Muscle layer of duodenum (tissue), 2 donors: ENCODE results near the gene TEX11.
"Not testable (repeated sequence)": the region's sequence is repeated elsewhere in the genome, so short reads cannot be mapped to it uniquely, and the experiment has no call there.

Experiments
- H3K27ac ChIP-seq: one replicate; pipeline ENCODE4 v1.7.0; 2013; ENCODE audit warnings: mild to moderate bottlenecking, low read length
- H3K27me3 ChIP-seq: one replicate; pipeline ENCODE4 v1.7.0; 2013; ENCODE audit warnings: low read depth, mild to moderate bottlenecking, control low read depth, low read length
- H3K36me3 ChIP-seq, 2 donors: one replicate each; pipeline ENCODE4 v1.7.0; 2013; ENCODE audit warnings: low read length in 2 of 2, control low read depth in 1 of 2, mild to moderate bottlenecking in 1 of 2; ENCODE audit not compliant: insufficient read depth in 2 of 2, control insufficient read depth in 1 of 2
- H3K4me1 ChIP-seq, 2 donors: one replicate each; pipeline ENCODE4 v1.7.0; 2013; ENCODE audit warnings: low read length in 2 of 2, mild to moderate bottlenecking in 2 of 2, control low read depth in 1 of 2, moderate library complexity in 1 of 2; ENCODE audit not compliant: insufficient read depth in 2 of 2, control insufficient read depth in 1 of 2
- H3K4me3 ChIP-seq, 2 donors: one replicate each; pipeline ENCODE4 v1.7.0; 2013; ENCODE audit warnings: low read length in 2 of 2, low read depth in 1 of 2, mild to moderate bottlenecking in 1 of 2
- H3K9me3 ChIP-seq, 2 donors: one replicate each; pipeline ENCODE4 v1.7.0; 2013; ENCODE audit warnings: low read length in 2 of 2, control low read depth in 1 of 2, mild to moderate bottlenecking in 1 of 2; ENCODE audit not compliant: control insufficient read depth in 1 of 2
- donor health status: healthy.

Gene TEX11

GRCh38 chrX:70908541-70908940 is at the start of gene TEX11:
Gene TEX11 (minus strand): TSS chrX:70908711. CDS start chrX:70907789, 922 bp downstream.
- no peaks in the 10 kb centered on the region for H3K27me3 ChIP-seq
- H3K4me1 ChIP-seq: no peaks in the 10 kb centered on the region
- H3K9me3 ChIP-seq: no peaks in the 10 kb centered on the region
- H3K36me3 ChIP-seq: no peaks in the 10 kb centered on the region
- no peak within 1 kb of the TSS for H3K4me3 ChIP-seq
- no peak within 1 kb of the TSS for H3K27ac ChIP-seq

GRCh38 chrX:70954871-70955270 is 46.4 kb upstream of the TEX11 start:
- H3K9me3 ChIP-seq: no peaks in the 10 kb centered on the region
- H3K4me3 ChIP-seq: no peak overlapping the region
- H3K27me3 ChIP-seq: no peaks in the 10 kb centered on the region
- H3K27ac ChIP-seq: no peak overlapping the region
- H3K36me3 ChIP-seq: no peaks in the 10 kb centered on the region
- no peaks in the 10 kb centered on the region for H3K4me1 ChIP-seq

DNA sequence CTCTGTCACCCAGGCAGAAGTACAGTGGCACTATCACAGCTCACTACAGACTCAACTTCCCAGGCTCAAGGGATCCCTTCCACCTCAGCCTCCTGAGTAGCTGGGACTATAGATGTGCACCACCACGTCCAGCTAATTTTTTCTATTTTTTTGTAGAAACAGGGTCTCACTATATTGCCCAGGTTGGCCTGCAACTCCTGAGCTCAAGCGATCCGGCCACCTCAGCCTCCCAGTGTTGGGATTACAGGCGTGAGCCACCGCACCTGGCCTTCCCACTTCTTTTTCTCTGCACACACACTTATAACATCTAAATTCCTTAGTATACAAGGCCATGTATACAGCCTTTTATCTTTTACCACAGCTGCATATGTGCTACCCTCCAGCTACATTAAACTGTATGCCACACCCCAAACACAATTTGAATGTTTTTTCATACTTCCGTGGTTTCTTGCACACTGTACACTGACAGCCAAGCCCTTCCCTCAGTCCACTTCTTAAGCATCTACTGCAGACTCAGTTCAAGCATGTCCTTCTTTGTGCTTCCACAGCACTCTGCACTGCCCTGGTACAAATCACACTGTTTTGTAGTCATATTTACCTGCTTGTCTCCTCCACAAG is 15.9 kb upstream of the TEX11 start:
- Histone ChIP-seq H3K9me3 (no peaks in the 10 kb centered on the region), H3K36me3 (no peaks in the 10 kb centered on the region), H3K4me1 (no peaks in the 10 kb centered on the region)

GRCh38 chrX:70922774-70923473 is 14.4 kb upstream of the TEX11 start:
- Histone ChIP-seq H3K9me3 (no peaks in the 10 kb centered on the region), H3K4me3 (no peak overlapping the region), H3K27ac (no peak overlapping the region), H3K36me3 (no peaks in the 10 kb centered on the region), H3K27me3 (no peaks in the 10 kb centered on the region), H3K4me1 (no peaks in the 10 kb centered on the region)

More for the DNA sequence above, 15.9 kb upstream of the TEX11 start:
- Histone ChIP-seq H3K27ac (no peak overlapping the region), H3K4me3 (no peak overlapping the region), H3K27me3 (no peaks in the 10 kb centered on the region)

GRCh38 chrX:70921709-70922352 is 13.3 kb upstream of the TEX11 start:
- Histone ChIP-seq H3K27ac (no peak overlapping the region), H3K27me3 (no peaks in the 10 kb centered on the region), H3K4me3 (no peak overlapping the region), H3K4me1 (no peaks in the 10 kb centered on the region), H3K36me3 (no peaks in the 10 kb centered on the region), H3K9me3 (no peaks in the 10 kb centered on the region)

GRCh38 chrX:70916754-70917153 is 8.2 kb upstream of the TEX11 start:
- Histone ChIP-seq H3K9me3 (no peaks in the 10 kb centered on the region), H3K27me3 (no peaks in the 10 kb centered on the region), H3K4me3 (no peak overlapping the region), H3K36me3 (no peaks in the 10 kb centered on the region), H3K4me1 (no peaks in the 10 kb centered on the region), H3K27ac (no peak overlapping the region)

GRCh38 chrX:70907900-70908299 is 611 bp downstream of the TEX11 start:
- Histone ChIP-seq H3K36me3 (no peaks in the 10 kb centered on the region), H3K27ac (no peak overlapping the region), H3K4me3 (no peak overlapping the region), H3K9me3 (no peaks in the 10 kb centered on the region), H3K27me3 (no peaks in the 10 kb centered on the region), H3K4me1 (no peaks in the 10 kb centered on the region)

DNA sequence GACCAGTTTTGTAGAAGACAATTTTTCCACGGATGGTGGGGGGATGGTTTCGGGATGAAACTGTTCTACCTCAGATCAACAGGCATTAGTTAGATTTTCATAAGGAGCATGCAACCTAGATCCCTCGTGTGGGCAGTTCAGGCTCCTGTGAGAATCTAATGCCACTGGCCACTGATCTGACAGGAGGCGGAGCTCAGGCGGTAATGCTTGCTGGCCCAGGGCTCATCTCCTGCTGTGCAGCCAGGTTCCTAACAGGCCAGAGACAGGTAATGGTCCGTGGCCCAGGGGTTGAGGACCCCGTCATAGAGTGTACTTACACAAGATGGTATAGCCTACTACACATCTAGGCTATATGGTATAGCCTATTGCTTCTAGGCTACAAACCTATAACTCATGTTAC is 7.0 kb downstream of the TEX11 start:
- no peaks in the 10 kb centered on the region for H3K4me1 ChIP-seq
- no peak overlapping the region for H3K4me3 ChIP-seq
- no peaks in the 10 kb centered on the region for H3K9me3 ChIP-seq
- no peaks in the 10 kb centered on the region for H3K36me3 ChIP-seq
- no peaks in the 10 kb centered on the region for H3K27me3 ChIP-seq
- no peak overlapping the region for H3K27ac ChIP-seq

GRCh38 chrX:70890441-70890840 is 18.1 kb downstream of the TEX11 start:
- not testable (repeated sequence) for H3K36me3 ChIP-seq, H3K27ac ChIP-seq, H3K4me3 ChIP-seq, H3K27me3 ChIP-seq, H3K4me1 ChIP-seq, H3K9me3 ChIP-seq

DNA sequence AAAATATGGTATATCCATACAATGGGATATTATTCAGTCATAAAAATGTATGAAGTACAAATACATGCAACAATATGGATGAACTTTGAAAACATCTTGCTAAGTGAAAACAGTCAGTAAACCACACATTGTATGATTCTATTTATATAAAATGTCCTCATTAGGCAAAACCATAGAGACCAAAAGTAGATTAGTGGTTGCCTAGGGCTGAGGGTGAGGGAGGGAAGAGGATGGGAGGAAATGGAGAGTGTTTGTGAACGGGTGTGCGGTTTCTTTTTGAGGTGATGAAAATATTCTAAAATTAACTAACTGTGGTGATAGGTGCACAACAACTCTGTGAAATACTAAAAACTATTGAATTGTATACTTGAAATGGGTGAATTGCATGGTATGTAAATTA is 29.6 kb downstream of the TEX11 start:
- H3K4me3 ChIP-seq: no peak overlapping the region
- H3K9me3 ChIP-seq: no peaks in the 10 kb centered on the region
- no peaks in the 10 kb centered on the region for H3K36me3 ChIP-seq
- no peaks in the 10 kb centered on the region for H3K27me3 ChIP-seq
- H3K4me1 ChIP-seq: no peaks in the 10 kb centered on the region
- H3K27ac ChIP-seq: no peak overlapping the region

DNA sequence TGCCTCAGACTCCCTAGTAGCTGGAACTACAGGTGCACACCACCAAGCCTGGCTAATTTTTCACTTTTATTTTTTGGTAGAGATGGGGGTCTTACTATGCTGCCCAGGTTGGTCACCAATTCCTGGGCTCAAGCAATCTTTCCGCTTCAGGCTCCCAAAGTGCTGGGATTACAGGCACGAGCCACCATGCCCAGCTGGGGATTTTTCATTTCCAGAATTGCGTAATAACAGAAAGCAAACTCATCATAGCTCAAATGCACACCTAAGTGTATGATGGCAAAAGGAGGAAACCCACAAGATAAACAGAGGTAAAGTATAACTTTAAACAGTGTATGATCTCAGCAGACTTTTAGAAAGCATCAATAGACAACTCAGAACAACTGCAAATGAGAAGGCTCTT is 56.2 kb downstream of the TEX11 start:
- no peaks in the 10 kb centered on the region for H3K9me3 ChIP-seq
- H3K27me3 ChIP-seq: no peaks in the 10 kb centered on the region
- no peak overlapping the region for H3K4me3 ChIP-seq
- no peaks in the 10 kb centered on the region for H3K4me1 ChIP-seq
- H3K27ac ChIP-seq: no peak overlapping the region
- no peaks in the 10 kb centered on the region for H3K36me3 ChIP-seq
